Large intestine (tissue), 3 donors: ENCODE data around the gene ATP11A. TPM values are rescaled to one million over a fixed set of nuclear protein-coding genes. Genes with fewer than 3 reads are reported as not detected.

Source experiments
- DNase-seq, 2 donors: peaks; one replicate each; pipeline versions ENCODE4 v3.0.0 to v3.0.0-alpha.2; 2013
- H3K27ac ChIP-seq: one replicate; pipeline ENCODE4 v1.5.1; 2013; ENCODE audit warnings: low read length
- H3K27me3 ChIP-seq: 2 replicates; pipeline ENCODE4 v1.6.1; 2013; ENCODE audit warnings: low read length; ENCODE audit not compliant: control insufficient read depth, insufficient read depth
- H3K36me3 ChIP-seq: 2 replicates; pipeline ENCODE4 v1.6.1; 2013; ENCODE audit warnings: low read length; ENCODE audit not compliant: control insufficient read depth, insufficient read depth
- H3K4me1 ChIP-seq: one replicate; pipeline ENCODE4 v1.6.1; 2013; ENCODE audit warnings: low read length; ENCODE audit not compliant: control insufficient read depth, insufficient read depth
- H3K4me3 ChIP-seq: one replicate; pipeline ENCODE4 v1.5.1; 2013; ENCODE audit warnings: low read length
- H3K9me3 ChIP-seq: one replicate; pipeline ENCODE4 v1.6.1; 2013; ENCODE audit warnings: mild to moderate bottlenecking, low read depth, low read length, moderate library complexity; ENCODE audit not compliant: control insufficient read depth
- WGBS: methylation state at CpG from one replicate; pipeline ENCODE4 v1.1.5; 2013; ENCODE audit warnings: low lambda C conversion rate; ENCODE audit not compliant: insufficient coverage; 5-methylcytosine and 5-hydroxymethylcytosine counted together
- polyA plus RNA-seq: library from polyadenylated mRNA; unstranded; fragments of 120-200 nt; gene quantifications from one replicate; pipeline ENCODE4 v1.2.1, GENCODE V29; 2013

Gene ATP11A
- polyA plus RNA-seq, 1 donor, result 95.6 TPM

- H3K27ac ChIP-seq, result no peak overlapping the region
- H3K27me3 ChIP-seq, result no peaks in the 10 kb centered on the region
- no peak for DNase-seq
- 100% methylated on average over 1 of the region's 6 CpGs for WGBS
- peaks cover 70% of the 10 kb centered on the region for H3K36me3 ChIP-seq
- H3K9me3 ChIP-seq, result peaks cover 14% of the 10 kb centered on the region
- H3K4me1 ChIP-seq, result no peaks in the 10 kb centered on the region
- H3K4me3 ChIP-seq, result no peak overlapping the region
These were observed 159.7 kb downstream of the ATP11A start for GRCh38 chr13:112849500-112849899.

GRCh38 chr13:112850273-112850672, 160.4 kb downstream of the ATP11A start:
- Histone ChIP-seq H3K36me3 (peaks cover 71% of the 10 kb centered on the region), H3K27me3 (no peaks in the 10 kb centered on the region), H3K4me1 (no peaks in the 10 kb centered on the region), H3K27ac (no peak overlapping the region), H3K4me3 (no peak overlapping the region), H3K9me3 (peaks cover 14% of the 10 kb centered on the region)
- DNase-seq, result no peak
- WGBS, result no CpG with 5 or more reads among the region's 6 CpGs

DNA sequence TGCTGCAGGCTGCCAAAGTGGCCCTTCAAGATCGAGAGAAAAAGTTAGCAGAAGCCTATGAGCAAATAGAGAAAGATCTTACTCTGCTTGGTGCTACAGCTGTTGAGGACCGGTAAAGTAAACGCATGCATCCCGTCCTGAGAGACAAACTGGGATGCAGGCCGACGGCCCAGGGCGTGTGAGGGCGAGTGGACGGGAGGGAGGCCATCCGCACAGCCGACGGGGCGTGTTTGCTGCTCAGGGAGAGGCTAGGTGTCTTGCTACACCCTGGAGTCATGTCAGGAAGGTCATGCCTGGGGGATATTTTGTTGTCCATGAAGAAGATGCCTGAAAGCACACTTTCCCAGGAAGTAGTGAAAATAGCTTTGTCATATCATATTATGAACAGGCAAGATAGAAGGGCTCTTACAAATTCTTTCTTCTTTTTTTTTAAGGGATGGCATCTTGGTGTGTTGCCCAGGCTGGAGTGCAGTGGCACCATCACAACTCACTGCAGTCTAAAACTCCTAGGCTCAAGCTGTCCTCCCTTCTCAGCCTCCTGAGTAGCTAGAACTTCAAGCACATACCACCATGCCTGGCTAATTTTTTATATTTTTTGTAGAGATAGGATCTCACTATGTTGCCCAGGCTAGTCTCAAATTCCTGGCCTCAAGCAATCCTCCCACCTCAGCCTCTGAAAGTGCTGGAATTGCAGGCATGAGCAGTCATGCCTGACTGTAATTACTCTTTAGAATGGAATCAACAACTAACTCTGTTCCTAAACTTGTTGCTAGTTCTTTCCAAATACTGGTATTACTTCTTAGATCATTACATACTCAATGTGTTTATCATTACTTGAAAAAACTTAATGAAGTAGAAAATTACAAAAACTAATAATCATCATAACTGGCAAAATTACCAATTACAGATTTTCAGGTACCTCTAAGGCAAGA, 161.5 kb downstream of the ATP11A start:
- H3K9me3 ChIP-seq, result peaks cover 16% of the 10 kb centered on the region
- H3K36me3 ChIP-seq, result peaks cover 74% of the 10 kb centered on the region
- H3K27ac ChIP-seq, result no peak overlapping the region
- no peaks in the 10 kb centered on the region for H3K4me1 ChIP-seq
- no peak overlapping the region for H3K4me3 ChIP-seq
- no peaks in the 10 kb centered on the region for H3K27me3 ChIP-seq
- 96% methylated on average over 4 of the region's 13 CpGs for WGBS
- DNase-seq, result no peak

DNA sequence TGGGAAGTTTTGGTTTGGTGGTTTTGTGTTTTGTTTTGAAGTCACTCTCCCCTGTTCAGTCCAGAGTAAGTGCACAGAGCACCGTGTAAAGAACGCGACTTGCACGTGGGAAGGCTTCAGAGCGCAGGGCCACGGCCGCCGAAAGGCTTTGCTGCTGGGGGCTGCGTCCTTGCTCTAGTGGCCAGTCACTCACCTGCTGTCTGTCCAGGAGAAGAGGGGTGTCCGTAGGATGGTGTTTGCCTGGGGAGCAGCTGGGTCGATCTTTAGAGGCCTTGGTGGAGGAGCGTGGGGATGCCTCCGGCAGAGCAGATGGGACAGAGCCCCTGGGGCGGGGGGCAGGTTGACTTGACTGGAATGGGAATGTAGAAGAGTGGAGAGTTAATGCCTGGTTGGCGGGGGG, 162.6 kb downstream of the ATP11A start:
- Histone ChIP-seq H3K36me3 (peaks cover 72% of the 10 kb centered on the region), H3K27me3 (no peaks in the 10 kb centered on the region), H3K4me3 (no peak overlapping the region), H3K4me1 (no peaks in the 10 kb centered on the region), H3K27ac (no peak overlapping the region), H3K9me3 (peaks cover 6% of the 10 kb centered on the region)
- WGBS, result no CpG with 5 or more reads among the region's 15 CpGs
- DNase-seq, result no peak

- H3K36me3 ChIP-seq, result peaks cover 70% of the 10 kb centered on the region
- no peaks in the 10 kb centered on the region for H3K27me3 ChIP-seq
- DNase-seq, result no peak
- H3K4me1 ChIP-seq, result no peaks in the 10 kb centered on the region
- H3K9me3 ChIP-seq, result peaks cover 4% of the 10 kb centered on the region
- no peak overlapping the region for H3K27ac ChIP-seq
- WGBS, result no CpG with 5 or more reads among the region's 10 CpGs
- no peak overlapping the region for H3K4me3 ChIP-seq
These were observed 163.0 kb downstream of the ATP11A start for GRCh38 chr13:112852808-112853207.

DNA sequence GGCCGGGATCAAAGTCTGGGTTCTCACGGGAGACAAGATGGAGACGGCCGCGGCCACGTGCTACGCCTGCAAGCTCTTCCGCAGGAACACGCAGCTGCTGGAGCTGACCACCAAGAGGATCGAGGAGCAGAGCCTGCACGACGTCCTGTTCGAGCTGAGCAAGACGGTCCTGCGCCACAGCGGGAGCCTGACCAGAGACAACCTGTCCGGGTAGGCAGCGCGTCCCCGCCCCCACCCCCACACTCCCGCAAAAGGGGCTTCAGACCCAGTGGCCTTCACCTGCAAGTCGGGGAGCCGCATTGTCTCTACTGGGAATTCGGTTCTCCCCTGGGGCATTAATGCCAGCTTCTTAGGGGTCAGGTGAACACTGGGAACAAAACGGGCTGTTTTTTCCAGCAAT, 164.5 kb downstream of the ATP11A start:
- Histone ChIP-seq H3K4me1 (no peaks in the 10 kb centered on the region), H3K36me3 (peaks cover 83% of the 10 kb centered on the region), H3K4me3 (no peak overlapping the region), H3K9me3 (peaks cover 2% of the 10 kb centered on the region), H3K27me3 (no peaks in the 10 kb centered on the region), H3K27ac (no peak overlapping the region)
- no peak for DNase-seq
- no CpG with 5 or more reads among the region's 25 CpGs for WGBS

- no peaks in the 10 kb centered on the region for H3K27me3 ChIP-seq
- no CpG with 5 or more reads among the region's 21 CpGs for WGBS
- H3K9me3 ChIP-seq, result peaks cover 2% of the 10 kb centered on the region
- no peak overlapping the region for H3K27ac ChIP-seq
- no peaks in the 10 kb centered on the region for H3K4me1 ChIP-seq
- DNase-seq, result no peak
- peaks cover 85% of the 10 kb centered on the region for H3K36me3 ChIP-seq
- H3K4me3 ChIP-seq, result no peak overlapping the region
These were observed 166.0 kb downstream of the ATP11A start for GRCh38 chr13:112855859-112856258.

- H3K27ac ChIP-seq, result no peak overlapping the region
- no peaks in the 10 kb centered on the region for H3K4me1 ChIP-seq
- peaks cover 84% of the 10 kb centered on the region for H3K36me3 ChIP-seq
- no peak overlapping the region for H3K4me3 ChIP-seq
- H3K27me3 ChIP-seq, result no peaks in the 10 kb centered on the region
- H3K9me3 ChIP-seq, result peaks cover 2% of the 10 kb centered on the region
- 100% methylated on average over 1 of the region's 20 CpGs for WGBS
- no peak for DNase-seq
These were observed 168.2 kb downstream of the ATP11A start for GRCh38 chr13:112857914-112858490.

DNA sequence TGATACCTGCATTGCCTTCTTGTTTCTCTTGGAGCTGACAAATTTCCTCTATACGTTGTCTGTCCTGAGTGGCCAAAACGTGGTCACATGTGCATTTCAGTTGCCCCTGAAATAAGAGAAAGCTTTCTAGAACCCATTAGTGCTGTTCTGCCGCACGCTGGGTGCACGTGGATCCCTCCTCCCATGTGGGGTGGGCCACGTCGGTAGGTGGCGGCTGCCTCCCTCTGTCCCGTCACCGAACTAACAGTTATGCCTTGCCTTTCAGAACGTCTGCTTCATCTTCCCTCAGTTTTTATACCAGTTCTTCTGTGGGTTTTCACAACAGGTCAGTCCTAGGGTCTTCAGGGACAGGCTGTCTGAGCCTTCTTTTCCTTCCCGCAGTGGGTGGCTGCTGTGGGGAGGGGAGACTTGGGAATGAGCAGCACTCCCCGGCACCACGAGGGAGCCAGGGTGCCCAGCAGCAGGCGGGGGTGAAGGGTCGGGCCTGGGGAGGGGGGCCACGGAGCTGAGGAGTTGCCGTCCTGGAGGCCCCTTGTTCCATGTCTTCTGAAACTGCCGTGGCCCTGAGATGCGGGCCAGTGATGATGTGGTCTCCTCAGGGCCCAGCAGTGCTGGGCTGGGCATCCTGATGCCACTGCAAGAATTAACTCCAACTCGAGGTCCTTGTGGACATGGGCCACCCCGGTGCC, 169.4 kb downstream of the ATP11A start:
- WGBS, result 100% methylated on average over 2 of the region's 22 CpGs

DNA sequence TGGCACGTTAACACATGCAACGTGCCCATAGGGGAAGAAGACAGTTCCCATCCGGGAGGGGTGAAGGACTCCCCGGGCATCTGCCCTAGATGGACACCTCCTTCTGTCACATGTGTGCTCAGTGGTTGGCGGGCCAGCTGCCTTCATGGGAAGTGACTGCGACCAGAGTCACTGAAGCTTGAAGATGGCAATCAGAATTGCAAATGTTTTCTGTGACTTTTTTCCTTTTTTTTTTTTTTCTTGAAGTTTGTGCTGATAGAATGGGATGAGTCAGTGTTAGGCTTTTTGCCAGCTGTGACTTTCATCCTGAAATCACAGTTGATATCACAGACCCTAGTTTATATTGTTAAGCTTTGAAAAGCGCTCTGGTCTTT, 170.0 kb downstream of the ATP11A start:
- peaks cover 68% of the 10 kb centered on the region for H3K36me3 ChIP-seq
- no CpG with 5 or more reads among the region's 7 CpGs for WGBS
- H3K27ac ChIP-seq, result no peak overlapping the region
- DNase-seq, result no peak
- H3K4me3 ChIP-seq, result no peak overlapping the region
- peaks cover 2% of the 10 kb centered on the region for H3K9me3 ChIP-seq
- no peaks in the 10 kb centered on the region for H3K27me3 ChIP-seq
- H3K4me1 ChIP-seq, result no peaks in the 10 kb centered on the region

More for the DNA sequence above, 169.4 kb downstream of the ATP11A start:
- peaks cover 2% of the 10 kb centered on the region for H3K9me3 ChIP-seq
- no peak overlapping the region for H3K27ac ChIP-seq
- DNase-seq, result no peak
- no peaks in the 10 kb centered on the region for H3K27me3 ChIP-seq
- H3K36me3 ChIP-seq, result peaks cover 72% of the 10 kb centered on the region
- H3K4me3 ChIP-seq, result no peak overlapping the region
- no peaks in the 10 kb centered on the region for H3K4me1 ChIP-seq
